ENCODE measurements around the gene CSNK1G1.
"Not testable (repeated sequence)": the region's sequence is repeated elsewhere in the genome, so short reads cannot be mapped to it uniquely, and the experiment has no call there.

The CSNK1G1 gene

GRCh38 chr15:64340355-64340754 lies 15.6 kb downstream of the CSNK1G1 start:
- H3K4me3 Mint-ChIP-seq, result no peak overlapping the region
- H3K27ac Mint-ChIP-seq, result no peak overlapping the region
- H3K27me3 Mint-ChIP-seq, result no peaks in the 10 kb centered on the region
- intact Hi-C loops (cut with micrococcal nuclease), result no loop called here
- H3K36me3 Mint-ChIP-seq (ENCODE audit: low read depth), result peaks cover 33% of the 10 kb centered on the region
- no peaks in the 10 kb centered on the region for H3K9me3 Mint-ChIP-seq
- peaks cover 12% of the 10 kb centered on the region for H3K4me1 Mint-ChIP-seq (ENCODE audit: low read depth)

GRCh38 chr15:64337761-64338160 lies 18.2 kb downstream of the CSNK1G1 start:
- intact Hi-C loops (cut with micrococcal nuclease), result no loop called here
- H3K27me3 Mint-ChIP-seq, result no peaks in the 10 kb centered on the region
- no peaks in the 10 kb centered on the region for H3K9me3 Mint-ChIP-seq
- H3K4me1 Mint-ChIP-seq (ENCODE audit: low read depth), result peaks cover 13% of the 10 kb centered on the region
- H3K4me3 Mint-ChIP-seq, result no peak overlapping the region
- H3K36me3 Mint-ChIP-seq (ENCODE audit: low read depth), result peaks cover 32% of the 10 kb centered on the region
- H3K27ac Mint-ChIP-seq, result no peak overlapping the region

DNA sequence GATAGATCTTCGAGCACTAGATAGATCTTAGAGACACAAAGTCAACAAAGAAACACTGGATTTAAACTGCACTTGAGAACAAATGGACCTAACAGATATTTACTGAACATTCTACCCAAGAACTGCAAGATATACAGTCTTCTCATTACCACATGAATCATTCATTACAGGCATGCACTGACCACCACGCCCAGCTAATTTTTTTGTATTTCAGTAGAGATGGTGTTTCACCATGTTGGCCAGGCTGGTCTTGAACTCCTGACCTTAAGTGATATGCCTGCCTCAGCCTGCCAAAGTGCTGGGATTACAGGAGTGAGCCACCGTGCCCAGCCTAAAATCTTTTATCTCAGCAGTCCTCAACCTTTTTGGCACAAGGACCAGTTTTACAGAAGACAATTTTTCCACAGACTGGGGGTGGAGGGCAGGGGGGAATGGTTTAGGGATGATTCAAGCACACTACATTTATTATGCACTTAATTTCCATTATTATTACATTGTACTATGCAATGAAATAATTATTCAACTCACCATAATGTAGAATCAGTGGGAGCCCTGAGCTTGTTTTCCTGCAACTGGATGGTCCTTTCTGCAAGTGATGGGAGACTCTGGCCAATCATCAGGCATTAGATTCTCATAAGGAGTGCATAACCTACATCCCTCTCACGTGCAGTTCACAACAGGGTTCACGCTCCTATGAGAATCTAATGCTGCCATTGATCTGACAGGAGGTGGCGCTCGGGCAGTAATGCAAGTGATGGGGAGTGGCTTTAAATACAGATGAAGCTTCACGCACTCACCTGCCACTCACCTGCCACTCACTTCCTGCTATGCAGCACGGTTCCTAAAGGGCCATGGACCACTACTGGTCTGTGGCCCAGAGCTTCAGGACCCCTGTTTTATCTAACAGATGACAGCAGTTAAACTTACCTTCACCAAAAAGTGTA lies 21.7 kb downstream of the CSNK1G1 start:
- H3K4me1 Mint-ChIP-seq (ENCODE audit: low read depth), result peaks cover 13% of the 10 kb centered on the region
- H3K27me3 Mint-ChIP-seq, result no peaks in the 10 kb centered on the region
- peaks cover 14% of the 10 kb centered on the region for H3K36me3 Mint-ChIP-seq (ENCODE audit: low read depth)
- H3K4me3 Mint-ChIP-seq, result no peak overlapping the region
- no peak overlapping the region for H3K27ac Mint-ChIP-seq
- intact Hi-C loops (cut with micrococcal nuclease), result no loop called here
- H3K9me3 Mint-ChIP-seq, result no peaks in the 10 kb centered on the region

GRCh38 chr15:64333516-64333915 lies 22.5 kb downstream of the CSNK1G1 start:
- H3K4me1 Mint-ChIP-seq (ENCODE audit: low read depth), result peaks cover 13% of the 10 kb centered on the region
- no peaks in the 10 kb centered on the region for H3K9me3 Mint-ChIP-seq
- intact Hi-C loops (cut with micrococcal nuclease), result no loop called here
- H3K27me3 Mint-ChIP-seq, result no peaks in the 10 kb centered on the region
- peaks cover 6% of the 10 kb centered on the region for H3K36me3 Mint-ChIP-seq (ENCODE audit: low read depth)
- H3K27ac Mint-ChIP-seq, result no peak overlapping the region
- H3K4me3 Mint-ChIP-seq, result no peak overlapping the region

DNA sequence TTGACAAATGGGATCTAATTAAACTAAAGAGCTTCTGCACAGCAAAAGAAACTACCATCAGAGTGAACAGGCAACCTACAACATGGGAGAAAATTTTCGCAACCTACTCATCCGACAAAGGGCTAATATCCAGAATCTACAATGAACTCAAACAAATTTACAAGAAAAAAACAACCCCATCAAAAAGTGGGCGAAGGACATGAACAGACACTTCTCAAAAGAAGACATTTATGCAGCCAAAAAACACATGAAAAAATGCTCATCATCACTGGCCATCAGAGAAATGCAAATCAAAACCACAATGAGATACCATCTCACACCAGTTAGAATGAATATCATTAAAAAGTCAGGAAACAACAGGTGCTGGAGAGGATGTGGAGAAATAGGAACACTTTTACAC lies 24.3 kb downstream of the CSNK1G1 start:
- intact Hi-C loops (cut with micrococcal nuclease); H3K9me3 Mint-ChIP-seq; H3K27ac Mint-ChIP-seq; H3K36me3 Mint-ChIP-seq (ENCODE audit: low read depth); H3K4me3 Mint-ChIP-seq; H3K27me3 Mint-ChIP-seq: not testable (repeated sequence)
- H3K4me1 Mint-ChIP-seq (ENCODE audit: low read depth), result peaks cover 13% of the 10 kb centered on the region

DNA sequence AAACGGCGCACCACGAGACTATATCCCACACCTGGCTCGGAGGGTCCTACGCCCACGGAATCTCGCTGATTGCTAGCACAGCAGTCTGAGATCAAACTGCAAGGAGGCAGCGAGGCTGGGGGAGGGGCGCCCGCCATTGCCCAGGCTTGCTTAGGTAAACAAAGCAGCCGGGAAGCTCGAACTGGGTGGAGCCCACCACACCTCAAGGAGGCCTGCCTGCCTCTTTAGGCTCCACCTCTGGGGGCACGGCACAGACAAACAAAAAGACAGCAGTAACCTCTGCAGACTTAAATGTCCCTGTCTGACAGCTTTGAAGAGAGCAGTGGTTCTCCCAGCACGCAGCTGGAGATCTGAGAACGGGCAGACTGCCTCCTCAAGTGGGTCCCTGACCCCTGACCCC lies 29.0 kb downstream of the CSNK1G1 start:
- intact Hi-C loops (cut with micrococcal nuclease); H3K27ac Mint-ChIP-seq; H3K36me3 Mint-ChIP-seq (ENCODE audit: low read depth); H3K27me3 Mint-ChIP-seq; H3K4me3 Mint-ChIP-seq; H3K9me3 Mint-ChIP-seq: not testable (repeated sequence)
- H3K4me1 Mint-ChIP-seq (ENCODE audit: low read depth), result peaks cover 16% of the 10 kb centered on the region

GRCh38 chr15:64326458-64326857 lies 29.5 kb downstream of the CSNK1G1 start:
- H3K27me3 Mint-ChIP-seq; H3K4me3 Mint-ChIP-seq; intact Hi-C loops (cut with micrococcal nuclease); H3K36me3 Mint-ChIP-seq (ENCODE audit: low read depth); H3K9me3 Mint-ChIP-seq; H3K27ac Mint-ChIP-seq: not testable (repeated sequence)
- H3K4me1 Mint-ChIP-seq (ENCODE audit: low read depth), result peaks cover 17% of the 10 kb centered on the region

GRCh38 chr15:64324165-64324877 lies 31.7 kb downstream of the CSNK1G1 start:
- Mint-ChIP-seq H3K27ac (no peak overlapping the region), H3K4me1 (ENCODE audit: low read depth) (peaks cover 17% of the 10 kb centered on the region), H3K27me3 (no peaks in the 10 kb centered on the region), H3K4me3 (no peak overlapping the region), H3K36me3 (ENCODE audit: low read depth) (peaks cover 6% of the 10 kb centered on the region), H3K9me3 (no peaks in the 10 kb centered on the region)
- intact Hi-C loops (cut with micrococcal nuclease), result no loop called here

GRCh38 chr15:64315216-64315615 lies 40.8 kb downstream of the CSNK1G1 start:
- Mint-ChIP-seq H3K27ac (no peak overlapping the region), H3K4me1 (ENCODE audit: low read depth) (no peaks in the 10 kb centered on the region), H3K9me3 (no peaks in the 10 kb centered on the region), H3K27me3 (no peaks in the 10 kb centered on the region), H3K36me3 (ENCODE audit: low read depth) (peaks cover 11% of the 10 kb centered on the region), H3K4me3 (no peak overlapping the region)
- intact Hi-C loops (cut with micrococcal nuclease), result no loop called here

- no peak overlapping the region for H3K4me3 Mint-ChIP-seq
- H3K27ac Mint-ChIP-seq, result no peak overlapping the region
- H3K9me3 Mint-ChIP-seq, result no peaks in the 10 kb centered on the region
- no peaks in the 10 kb centered on the region for H3K27me3 Mint-ChIP-seq
- peaks cover 7% of the 10 kb centered on the region for H3K36me3 Mint-ChIP-seq (ENCODE audit: low read depth)
- no peaks in the 10 kb centered on the region for H3K4me1 Mint-ChIP-seq (ENCODE audit: low read depth)
- intact Hi-C loops (cut with micrococcal nuclease), result no loop called here
Measured at GRCh38 chr15:64314456-64314855, 41.5 kb downstream of the CSNK1G1 start.

- intact Hi-C loops (cut with micrococcal nuclease), result no loop called here
- Mint-ChIP-seq H3K27me3 (no peaks in the 10 kb centered on the region), H3K4me3 (no peak overlapping the region), H3K9me3 (no peaks in the 10 kb centered on the region), H3K4me1 (ENCODE audit: low read depth) (no peaks in the 10 kb centered on the region), H3K27ac (no peak overlapping the region), H3K36me3 (ENCODE audit: low read depth) (peaks cover 20% of the 10 kb centered on the region)
Measured at GRCh38 chr15:64311566-64311965, 44.4 kb downstream of the CSNK1G1 start.

DNA sequence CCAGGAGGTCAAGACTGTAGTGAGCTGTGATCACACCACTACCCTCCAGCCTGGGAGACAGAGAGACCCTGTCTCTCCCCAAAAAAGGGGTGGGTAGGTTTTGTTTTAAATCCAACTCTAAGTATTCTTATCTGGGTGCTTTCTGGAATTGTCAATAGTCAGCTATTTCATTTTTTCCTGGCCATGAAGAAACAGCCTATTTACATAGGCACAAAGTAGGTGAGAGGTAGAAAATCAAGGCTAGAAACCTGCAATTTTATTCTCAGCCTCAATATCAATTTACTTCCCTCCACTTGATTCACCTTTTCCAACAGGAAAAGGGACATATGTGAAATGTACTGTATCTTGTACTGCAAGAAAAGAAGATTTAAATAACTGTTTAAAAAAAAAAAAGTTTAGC lies 45.9 kb downstream of the CSNK1G1 start:
- Mint-ChIP-seq H3K36me3 (ENCODE audit: low read depth) (peaks cover 20% of the 10 kb centered on the region), H3K4me3 (no peak overlapping the region)

GRCh38 chr15:64305261-64305660 lies 50.7 kb downstream of the CSNK1G1 start:
- H3K27me3 Mint-ChIP-seq, result no peaks in the 10 kb centered on the region
- H3K9me3 Mint-ChIP-seq, result no peaks in the 10 kb centered on the region
- H3K4me3 Mint-ChIP-seq, result no peak overlapping the region
- peaks cover 33% of the 10 kb centered on the region for H3K36me3 Mint-ChIP-seq (ENCODE audit: low read depth)
- no peak overlapping the region for H3K27ac Mint-ChIP-seq
- peaks cover 5% of the 10 kb centered on the region for H3K4me1 Mint-ChIP-seq (ENCODE audit: low read depth)
- intact Hi-C loops (cut with micrococcal nuclease), result no loop called here

More for the DNA sequence above, 45.9 kb downstream of the CSNK1G1 start:
- no peak overlapping the region for H3K27ac Mint-ChIP-seq
- H3K27me3 Mint-ChIP-seq, result no peaks in the 10 kb centered on the region
- H3K4me1 Mint-ChIP-seq (ENCODE audit: low read depth), result no peaks in the 10 kb centered on the region
- intact Hi-C loops (cut with micrococcal nuclease), result no loop called here
- no peaks in the 10 kb centered on the region for H3K9me3 Mint-ChIP-seq

GRCh38 chr15:64289550-64289949 lies 66.4 kb downstream of the CSNK1G1 start:
- Mint-ChIP-seq H3K27ac (no peak overlapping the region), H3K36me3 (ENCODE audit: low read depth) (no peaks in the 10 kb centered on the region), H3K4me3 (no peak overlapping the region), H3K4me1 (ENCODE audit: low read depth) (peaks cover 12% of the 10 kb centered on the region), H3K9me3 (no peaks in the 10 kb centered on the region), H3K27me3 (no peaks in the 10 kb centered on the region)
- intact Hi-C loops (cut with micrococcal nuclease), result no loop called here

Measured in dendritic cell treated with granulocyte-macrophage colony-stimulating factor and Interleukin-4, amounts not matched to agents 40 ng/mL and 50 ng/mL, for 4 days (primary cell).